ENCODE data around the gene CEACAM8. TPM values are rescaled to one million over a fixed set of nuclear protein-coding genes. Genes with fewer than 3 reads are reported as not detected.
"Not testable (repeated sequence)": the region's sequence is repeated elsewhere in the genome, so short reads cannot be mapped to it uniquely, and the experiment has no call there.

Gene CEACAM8
- total RNA-seq, 8 experiments from 2014 or later, result 0.05 to 1.0 (median 0.33) TPM; not detected in 3

- in situ Hi-C loops (cut with MboI; ENCODE audit: low pct_unique_long_range_greater_than_20kb in 2 of 9, low sequenced_read_pairs in 9 of 9, unreplicated experiment in 9 of 9), result no loop called here
Observed at GRCh38 chr19:42563352-42564210, 31.1 kb downstream of the CEACAM8 start.

GRCh38 chr19:42561512-42561911, 33.2 kb downstream of the CEACAM8 start:
- no CpG with 5 or more reads among the region's 2 CpGs for WGBS, 10 experiments

More at GRCh38 chr19:42563352-42564210, 31.1 kb downstream of the CEACAM8 start:
- ATAC-seq (replicated peaks in 6 of 8), result peak; percentile 41 to 89 (median 74)
- H3K4me1 ChIP-seq (replicated peaks in 1 of 2), result peaks cover 7% of the 10 kb centered on the region in 2 donors
- no peak overlapping the region for H3K27ac ChIP-seq
- 0 to 50% (median 7%) methylated on average over 1 to 6 of the region's 7 CpGs for WGBS, 10 experiments
- H3K4me3 ChIP-seq, result no peak overlapping the region

GRCh38 chr19:42560731-42561130, 34.0 kb downstream of the CEACAM8 start:
- Histone ChIP-seq H3K27ac (no peak overlapping the region), H3K4me1 (replicated peaks in 1 of 2) (peaks cover 8% of the 10 kb centered on the region in 2 donors), H3K4me3 (no peak overlapping the region)
- 20 to 93% (median 58%) methylated on average over 1 to 4 of the region's 4 CpGs; no CpG with 5 or more reads in 6 of the 10 experiments for WGBS, 10 experiments
- in situ Hi-C loops (cut with MboI; ENCODE audit: low pct_unique_long_range_greater_than_20kb in 2 of 9, low sequenced_read_pairs in 9 of 9, unreplicated experiment in 9 of 9), result no loop called here
- ATAC-seq (replicated peaks in 6 of 8), result no peak

More at GRCh38 chr19:42561512-42561911, 33.2 kb downstream of the CEACAM8 start:
- no peak overlapping the region for H3K27ac ChIP-seq
- ATAC-seq (replicated peaks in 6 of 8), result no peak
- H3K4me3 ChIP-seq, result no peak overlapping the region
- peaks cover 8% of the 10 kb centered on the region in 2 donors for H3K4me1 ChIP-seq (replicated peaks in 1 of 2)
- in situ Hi-C loops (cut with MboI; ENCODE audit: low pct_unique_long_range_greater_than_20kb in 2 of 9, low sequenced_read_pairs in 9 of 9, unreplicated experiment in 9 of 9), result no loop called here

- in situ Hi-C loops (cut with MboI; ENCODE audit: low pct_unique_long_range_greater_than_20kb in 2 of 9, low sequenced_read_pairs in 9 of 9, unreplicated experiment in 9 of 9), result no loop called here
- 0 to 60% (median 15%) methylated on average over 1 to 6 of the region's 7 CpGs; no CpG with 5 or more reads in 2 of the 10 experiments for WGBS, 10 experiments
- peak in 6 of 8 experiments; percentile 57 to 85 (median 76) for ATAC-seq (replicated peaks in 6 of 8)
- H3K4me1 ChIP-seq (replicated peaks in 1 of 2), result peaks cover 8 to 13% of the 10 kb centered on the region in 2 donors
- H3K27ac ChIP-seq, result no peak overlapping the region
- H3K4me3 ChIP-seq, result no peak overlapping the region
Observed at GRCh38 chr19:42558450-42559150, 36.1 kb downstream of the CEACAM8 start.

GRCh38 chr19:42557386-42557871, 37.3 kb downstream of the CEACAM8 start:
- H3K27ac ChIP-seq; ATAC-seq (replicated peaks in 6 of 8); in situ Hi-C loops (cut with MboI; ENCODE audit: low pct_unique_long_range_greater_than_20kb in 2 of 9, low sequenced_read_pairs in 9 of 9, unreplicated experiment in 9 of 9); H3K4me3 ChIP-seq: not testable (repeated sequence)
- WGBS, 10 experiments, result 0 to 100% (median 77%) methylated on average over 1 to 7 of the region's 10 CpGs; no CpG with 5 or more reads in 4 of the 10 experiments
- H3K4me1 ChIP-seq (replicated peaks in 1 of 2), result peaks cover 8 to 13% of the 10 kb centered on the region in 2 donors

- no peak overlapping the region for H3K4me3 ChIP-seq
- no peak for ATAC-seq (replicated peaks in 6 of 8)
Observed at GRCh38 chr19:42555801-42556200, 38.9 kb downstream of the CEACAM8 start.

GRCh38 chr19:42555317-42555716, 39.4 kb downstream of the CEACAM8 start:
- Histone ChIP-seq H3K4me1 (replicated peaks in 1 of 2) (peaks cover 8 to 13% of the 10 kb centered on the region in 2 donors), H3K4me3 (no peak overlapping the region), H3K27ac (no peak overlapping the region)
- ATAC-seq (replicated peaks in 6 of 8), result peak in 1 of 8 experiments; percentile 39
- in situ Hi-C loops (cut with MboI; ENCODE audit: low pct_unique_long_range_greater_than_20kb in 2 of 9, low sequenced_read_pairs in 9 of 9, unreplicated experiment in 9 of 9), result no loop called here
- 0 to 41% (median 20%) methylated on average over 1 to 4 of the region's 5 CpGs; no CpG with 5 or more reads in 5 of the 10 experiments for WGBS, 10 experiments

More at GRCh38 chr19:42555801-42556200, 38.9 kb downstream of the CEACAM8 start:
- WGBS, 10 experiments, result 33 to 100% (median 76%) methylated on average over 1 to 6 of the region's 10 CpGs; no CpG with 5 or more reads in 2 of the 10 experiments
- in situ Hi-C loops (cut with MboI; ENCODE audit: low pct_unique_long_range_greater_than_20kb in 2 of 9, low sequenced_read_pairs in 9 of 9, unreplicated experiment in 9 of 9), result no loop called here
- no peak overlapping the region for H3K27ac ChIP-seq
- peaks cover 8 to 13% of the 10 kb centered on the region in 2 donors for H3K4me1 ChIP-seq (replicated peaks in 1 of 2)

GRCh38 chr19:42554046-42554575, 40.6 kb downstream of the CEACAM8 start:
- in situ Hi-C loops (cut with MboI; ENCODE audit: low pct_unique_long_range_greater_than_20kb in 2 of 9, low sequenced_read_pairs in 9 of 9, unreplicated experiment in 9 of 9), result no loop called here
- H3K4me3 ChIP-seq, result no peak overlapping the region

GRCh38 chr19:42553292-42554045, 41.3 kb downstream of the CEACAM8 start:
- Histone ChIP-seq H3K27ac (no peak overlapping the region), H3K4me1 (replicated peaks in 1 of 2) (peaks cover 0 to 5% of the 10 kb centered on the region in 2 donors), H3K4me3 (no peak overlapping the region)
- in situ Hi-C loops (cut with MboI; ENCODE audit: low pct_unique_long_range_greater_than_20kb in 2 of 9, low sequenced_read_pairs in 9 of 9, unreplicated experiment in 9 of 9), result no loop called here
- WGBS, 10 experiments, result 80 to 83% (median 80%) methylated on average over 1 to 2 of the region's 8 CpGs; no CpG with 5 or more reads in 7 of the 10 experiments
- peak in 3 of 8 experiments; percentile 61 to 87 (median 81) for ATAC-seq (replicated peaks in 6 of 8)

More at GRCh38 chr19:42554046-42554575, 40.6 kb downstream of the CEACAM8 start:
- no peak for ATAC-seq (replicated peaks in 6 of 8)
- peaks cover 6 to 11% of the 10 kb centered on the region in 2 donors for H3K4me1 ChIP-seq (replicated peaks in 1 of 2)
- no peak overlapping the region for H3K27ac ChIP-seq
- 63% methylated on average over 3 of the region's 3 CpGs; no CpG with 5 or more reads in 9 of the 10 experiments for WGBS, 10 experiments

- Histone ChIP-seq H3K4me3 (no peak overlapping the region), H3K4me1 (replicated peaks in 1 of 2) (peaks cover 0 to 4% of the 10 kb centered on the region in 2 donors), H3K27ac (no peak overlapping the region)
- no peak for ATAC-seq (replicated peaks in 6 of 8)
- WGBS, 10 experiments, result 40 to 72% (median 63%) methylated on average over 1 to 2 of the region's 8 CpGs; no CpG with 5 or more reads in 4 of the 10 experiments
- in situ Hi-C loops (cut with MboI; ENCODE audit: low pct_unique_long_range_greater_than_20kb in 2 of 9, low sequenced_read_pairs in 9 of 9, unreplicated experiment in 9 of 9), result no loop called here
Observed at GRCh38 chr19:42552086-42553065, 42.3 kb downstream of the CEACAM8 start.

- ATAC-seq (replicated peaks in 6 of 8); H3K4me1 ChIP-seq (replicated peaks in 1 of 2); H3K4me3 ChIP-seq; in situ Hi-C loops (cut with MboI; ENCODE audit: low pct_unique_long_range_greater_than_20kb in 2 of 9, low sequenced_read_pairs in 9 of 9, unreplicated experiment in 9 of 9); H3K27ac ChIP-seq: not testable (repeated sequence)
- 0 to 100% (median 90%) methylated on average over 2 to 4 of the region's 6 CpGs; no CpG with 5 or more reads in 5 of the 10 experiments for WGBS, 10 experiments
Observed at GRCh38 chr19:42550521-42550920, 44.2 kb downstream of the CEACAM8 start.

All from motor neuron (in vitro differentiated cells).